WTC11 (cell line): Measurements from ENCODE around the gene ELFN1.

ENCODE experiments used
- ATF1 ChIP-seq: sonication (generic); formaldehyde crosslinking; IDR thresholded peaks from 2 replicates; pipeline ENCODE4 v1.8.1; 2023; ENCODE audit warnings: mild to moderate bottlenecking, moderate library complexity, missing genetic modification reagents
- ATF3 ChIP-seq: sonication (generic); formaldehyde crosslinking; conservative IDR thresholded peaks from 2 replicates; pipeline ENCODE4 v1.8.1; 2022; ENCODE audit warnings: mild to moderate bottlenecking, missing genetic modification reagents
- CREM ChIP-seq: sonication (generic); formaldehyde crosslinking; IDR thresholded peaks from 2 replicates; pipeline ENCODE4 v1.8.1; 2022; ENCODE audit warnings: mild to moderate bottlenecking, missing genetic modification reagents, moderate library complexity
- CTCF ChIP-seq: fragments of 200-600 bp; IDR thresholded peaks from 2 replicates; pipeline ENCODE4 v1.8.0; 2022; ENCODE audit warnings: antibody characterized with exemption
- NFYB ChIP-seq: sonication (generic); formaldehyde crosslinking; conservative IDR thresholded peaks from 2 replicates; pipeline ENCODE4 v1.8.0; 2022; ENCODE audit warnings: low read depth, missing genetic modification reagents
- SOX15 ChIP-seq: fragments of 250-450 bp; sonication (Bioruptor Pico); IDR thresholded peaks from 2 replicates; pipeline ENCODE4 v1.9.0; 2021; ENCODE audit warnings: mild to moderate bottlenecking

- no peak for TF ChIP-seq CREM (CRISPR knock-in tag)
- no peak for TF ChIP-seq CTCF
- no peak for TF ChIP-seq ATF1 (CRISPR knock-in tag)
- TF ChIP-seq ATF3 (CRISPR knock-in tag), result no peak
- no peak for TF ChIP-seq NFYB (CRISPR knock-in tag)
- no peak for TF ChIP-seq SOX15 (CRISPR knock-in tag)
Observed at GRCh38 chr7:1681581-1681980, 11.5 kb downstream of the ELFN1 start.
